Fibroblast of lung (primary cell): Measurements from ENCODE around the gene TMEM244.

Source experiments
- EZH2 ChIP-seq: IDR thresholded peaks from 2 replicates; pipeline ENCODE4 v1.5.1; 2012; ENCODE audit warnings: low read length, control low read depth, mild to moderate bottlenecking; ENCODE audit errors: missing control alignments
- TF ChIP-seq, protein P1 (sequence below), 2 donors: IDR thresholded peaks in 1 of 2; conservative IDR thresholded peaks in 1 of 2; 1 replicate in 1 of 2; 2 replicates in 1 of 2; pipeline ENCODE4 v1.5.1; 2011 to 2012; ENCODE audit warnings: low read length in 2 of 2, control low read depth in 1 of 2, inconsistent platforms in 1 of 2, low read depth in 1 of 2, mild to moderate bottlenecking in 1 of 2

DNA sequence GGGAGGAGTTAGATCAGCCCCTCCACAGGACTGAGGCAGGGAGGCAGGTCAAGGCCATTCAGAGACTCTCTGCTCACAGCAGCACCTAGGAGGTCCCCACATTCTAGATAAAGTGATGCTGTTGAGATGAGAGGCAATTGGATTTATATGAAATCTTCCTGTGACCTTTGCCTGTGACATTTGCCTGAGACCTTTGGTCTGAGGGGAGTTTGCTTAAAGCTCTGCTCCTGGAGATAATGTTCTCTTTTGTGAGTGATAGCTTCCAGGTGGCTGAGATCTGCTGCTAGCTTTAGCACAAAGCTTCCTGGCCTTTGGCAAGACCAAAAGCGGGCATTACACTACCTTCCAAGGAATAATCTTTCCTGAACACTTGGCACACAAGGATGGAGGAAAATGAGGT, 43.3 kb downstream of the TMEM244 start:
- TF ChIP-seq, protein P1, sequence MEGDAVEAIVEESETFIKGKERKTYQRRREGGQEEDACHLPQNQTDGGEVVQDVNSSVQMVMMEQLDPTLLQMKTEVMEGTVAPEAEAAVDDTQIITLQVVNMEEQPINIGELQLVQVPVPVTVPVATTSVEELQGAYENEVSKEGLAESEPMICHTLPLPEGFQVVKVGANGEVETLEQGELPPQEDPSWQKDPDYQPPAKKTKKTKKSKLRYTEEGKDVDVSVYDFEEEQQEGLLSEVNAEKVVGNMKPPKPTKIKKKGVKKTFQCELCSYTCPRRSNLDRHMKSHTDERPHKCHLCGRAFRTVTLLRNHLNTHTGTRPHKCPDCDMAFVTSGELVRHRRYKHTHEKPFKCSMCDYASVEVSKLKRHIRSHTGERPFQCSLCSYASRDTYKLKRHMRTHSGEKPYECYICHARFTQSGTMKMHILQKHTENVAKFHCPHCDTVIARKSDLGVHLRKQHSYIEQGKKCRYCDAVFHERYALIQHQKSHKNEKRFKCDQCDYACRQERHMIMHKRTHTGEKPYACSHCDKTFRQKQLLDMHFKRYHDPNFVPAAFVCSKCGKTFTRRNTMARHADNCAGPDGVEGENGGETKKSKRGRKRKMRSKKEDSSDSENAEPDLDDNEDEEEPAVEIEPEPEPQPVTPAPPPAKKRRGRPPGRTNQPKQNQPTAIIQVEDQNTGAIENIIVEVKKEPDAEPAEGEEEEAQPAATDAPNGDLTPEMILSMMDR (conservative IDR thresholded peaks at IDR 0.05 in 1 of 2, IDR thresholded peaks at IDR 0.05 in 1 of 2; ENCODE audit: low read depth in 1 of 2, low read length in 2 of 2), result no peak
- no peak for TF ChIP-seq EZH2
